ENCODE data around the gene ACLY.

ACLY gene

GRCh38 chr17:41823580-41823979 is 95.2 kb downstream of the ACLY start:
- no peak for DNase-seq

GRCh38 chr17:41823141-41823524 is 95.6 kb downstream of the ACLY start:
- no peak for DNase-seq

DNA sequence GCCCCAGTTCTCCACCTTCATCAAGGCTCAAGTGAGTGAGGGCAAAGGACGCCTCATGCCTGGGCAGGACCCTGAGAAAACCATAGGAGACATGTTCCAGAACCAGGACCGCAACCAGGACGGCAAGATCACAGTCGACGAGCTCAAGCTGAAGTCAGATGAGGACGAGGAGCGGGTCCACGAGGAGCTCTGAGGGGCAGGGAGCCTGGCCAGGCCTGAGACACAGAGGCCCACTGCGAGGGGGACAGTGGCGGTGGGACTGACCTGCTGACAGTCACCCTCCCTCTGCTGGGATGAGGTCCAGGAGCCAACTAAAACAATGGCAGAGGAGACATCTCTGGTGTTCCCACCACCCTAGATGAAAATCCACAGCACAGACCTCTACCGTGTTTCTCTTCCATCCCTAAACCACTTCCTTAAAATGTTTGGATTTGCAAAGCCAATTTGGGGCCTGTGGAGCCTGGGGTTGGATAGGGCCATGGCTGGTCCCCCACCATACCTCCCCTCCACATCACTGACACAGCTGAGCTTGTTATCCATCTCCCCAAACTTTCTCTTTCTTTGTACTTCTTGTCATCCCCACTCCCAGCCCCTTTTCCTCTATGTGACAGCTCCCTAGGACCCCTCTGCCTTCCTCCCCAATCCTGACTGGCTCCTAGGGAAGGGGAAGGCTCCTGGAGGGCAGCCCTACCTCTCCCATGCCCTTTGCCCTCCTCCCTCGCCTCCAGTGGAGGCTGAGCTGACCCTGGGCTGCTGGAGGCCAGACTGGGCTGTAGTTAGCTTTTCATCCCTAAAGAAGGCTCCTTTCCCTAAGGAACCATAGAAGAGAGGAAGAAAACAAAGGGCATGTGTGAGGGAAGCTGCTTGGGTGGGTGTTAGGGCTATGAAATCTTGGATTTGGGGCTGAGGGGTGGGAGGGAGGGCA is 96.3 kb downstream of the ACLY start:
- DNase-seq, result no peak

GRCh38 chr17:41821776-41822175 is 97.0 kb downstream of the ACLY start:
- DNase-seq, result no peak

DNA sequence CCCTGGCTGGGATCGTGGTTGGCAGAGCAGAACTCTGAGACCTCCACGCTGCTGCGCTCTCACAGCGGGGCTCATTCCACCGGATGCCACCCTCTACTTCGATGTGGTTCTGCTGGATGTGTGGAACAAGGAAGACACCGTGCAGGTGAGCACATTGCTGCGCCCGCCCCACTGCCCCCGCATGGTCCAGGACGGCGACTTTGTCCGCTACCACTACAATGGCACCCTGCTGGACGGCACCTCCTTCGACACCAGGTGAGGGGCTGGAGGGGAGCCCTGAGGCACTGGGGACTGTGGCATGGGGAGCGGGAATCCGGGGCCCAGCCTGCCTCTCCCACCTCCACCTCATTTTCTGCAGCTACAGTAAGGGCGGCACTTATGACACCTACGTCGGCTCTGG is 100.7 kb downstream of the ACLY start:
- no peak for DNase-seq
